PC-3 (cell line): ENCODE measurements around the gene KCNK10.

ENCODE experiments used
- CTCF ChIP-seq: fragments of 300-600 bp; sonication (generic); conservative IDR thresholded peaks from 2 replicates; pipeline ENCODE4 v1.5.1; 2017; ENCODE audit warnings: antibody characterized with exemption, low read depth, mild to moderate bottlenecking, low read length
- EZH2 ChIP-seq: fragments of 300-600 bp; sonication (generic); IDR thresholded peaks from one replicate; pipeline ENCODE4 v1.6.1; 2017; ENCODE audit warnings: antibody characterized with exemption, mild to moderate bottlenecking, low read length; ENCODE audit not compliant: unreplicated experiment
- EZH2phosphoT487 ChIP-seq: fragments of 300-600 bp; sonication (generic); IDR thresholded peaks from 2 replicates; pipeline ENCODE4 v1.6.1; 2018; ENCODE audit warnings: mild to moderate bottlenecking, antibody characterized with exemption, low read length, borderline replicate concordance

DNA sequence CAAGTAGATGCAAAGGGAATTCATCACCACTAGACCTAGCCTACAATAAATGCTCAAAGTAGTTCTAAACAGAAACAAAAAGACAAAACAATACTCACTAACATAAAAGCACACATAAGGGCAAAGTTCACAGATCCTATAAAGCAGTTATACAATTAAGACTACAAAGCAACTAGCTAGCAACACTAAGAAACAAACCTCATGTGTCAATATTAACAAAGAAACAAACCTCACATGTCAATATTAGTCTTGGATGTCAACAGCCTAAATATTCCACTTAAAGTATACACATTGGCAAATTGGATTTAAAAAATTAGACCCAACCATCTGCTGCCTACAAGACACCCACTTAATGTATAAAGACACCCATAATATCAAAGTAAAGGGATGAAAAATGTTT is 152.7 kb downstream of the KCNK10 start:
- TF ChIP-seq EZH2 (no peak), CTCF (no peak), EZH2phosphoT487 (no peak)
